LNCAP (cell line): ENCODE measurements around the gene ZMYM2.

ENCODE experiments used
- TF ChIP-seq, protein P1 (sequence below): fragments of 450-650 bp; IDR thresholded peaks from 2 replicates; pipeline ENCODE4 v1.5.1; 2017; ENCODE audit warnings: mild to moderate bottlenecking

ZMYM2 gene

DNA sequence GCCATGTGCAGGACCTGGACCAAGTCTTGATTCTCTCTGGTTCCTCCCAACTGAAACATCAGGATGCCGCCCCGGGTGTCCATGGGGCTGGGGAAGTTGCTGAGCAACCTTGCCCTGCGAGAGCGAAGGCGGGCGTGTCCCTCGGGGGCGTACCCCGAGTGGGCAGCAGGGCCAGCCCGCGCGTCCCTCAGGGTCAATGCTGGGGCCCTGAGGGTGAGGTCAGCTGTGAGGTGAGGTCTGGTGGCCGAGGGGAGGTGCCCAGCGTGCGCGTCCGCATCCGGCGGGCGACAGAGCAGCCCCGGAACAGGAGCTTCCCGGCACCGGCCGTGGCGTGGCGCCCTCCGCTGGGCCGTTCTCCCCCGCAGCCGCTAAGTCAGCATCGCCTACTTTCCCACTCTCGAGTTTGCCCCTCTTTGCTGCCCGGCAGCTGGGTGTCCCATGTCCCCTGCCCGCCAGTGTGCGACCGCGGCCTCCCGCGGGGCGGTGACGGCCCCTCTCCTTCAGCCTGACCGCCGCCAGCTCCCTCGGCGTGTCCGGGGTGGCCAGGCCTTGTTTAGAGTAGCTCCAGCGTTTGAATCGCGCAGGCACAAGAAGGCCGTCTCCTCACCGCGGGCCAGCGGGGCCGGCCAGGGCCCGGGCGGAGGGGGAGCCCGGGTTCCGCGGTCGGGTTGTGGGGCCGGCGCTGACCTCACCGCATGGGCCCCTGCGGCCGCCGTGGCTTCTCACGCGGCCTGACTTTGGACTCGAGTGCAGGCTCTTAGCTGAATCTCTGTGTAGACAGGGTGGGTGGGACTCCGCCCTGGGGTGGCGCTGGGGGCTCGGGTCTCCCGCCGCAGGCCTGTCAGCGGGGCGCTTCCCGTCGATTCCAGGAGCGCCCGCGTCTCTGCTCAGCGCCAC is 169.3 kb downstream of the ZMYM2 start:
- TF ChIP-seq, protein P1, sequence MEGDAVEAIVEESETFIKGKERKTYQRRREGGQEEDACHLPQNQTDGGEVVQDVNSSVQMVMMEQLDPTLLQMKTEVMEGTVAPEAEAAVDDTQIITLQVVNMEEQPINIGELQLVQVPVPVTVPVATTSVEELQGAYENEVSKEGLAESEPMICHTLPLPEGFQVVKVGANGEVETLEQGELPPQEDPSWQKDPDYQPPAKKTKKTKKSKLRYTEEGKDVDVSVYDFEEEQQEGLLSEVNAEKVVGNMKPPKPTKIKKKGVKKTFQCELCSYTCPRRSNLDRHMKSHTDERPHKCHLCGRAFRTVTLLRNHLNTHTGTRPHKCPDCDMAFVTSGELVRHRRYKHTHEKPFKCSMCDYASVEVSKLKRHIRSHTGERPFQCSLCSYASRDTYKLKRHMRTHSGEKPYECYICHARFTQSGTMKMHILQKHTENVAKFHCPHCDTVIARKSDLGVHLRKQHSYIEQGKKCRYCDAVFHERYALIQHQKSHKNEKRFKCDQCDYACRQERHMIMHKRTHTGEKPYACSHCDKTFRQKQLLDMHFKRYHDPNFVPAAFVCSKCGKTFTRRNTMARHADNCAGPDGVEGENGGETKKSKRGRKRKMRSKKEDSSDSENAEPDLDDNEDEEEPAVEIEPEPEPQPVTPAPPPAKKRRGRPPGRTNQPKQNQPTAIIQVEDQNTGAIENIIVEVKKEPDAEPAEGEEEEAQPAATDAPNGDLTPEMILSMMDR: no peak

DNA sequence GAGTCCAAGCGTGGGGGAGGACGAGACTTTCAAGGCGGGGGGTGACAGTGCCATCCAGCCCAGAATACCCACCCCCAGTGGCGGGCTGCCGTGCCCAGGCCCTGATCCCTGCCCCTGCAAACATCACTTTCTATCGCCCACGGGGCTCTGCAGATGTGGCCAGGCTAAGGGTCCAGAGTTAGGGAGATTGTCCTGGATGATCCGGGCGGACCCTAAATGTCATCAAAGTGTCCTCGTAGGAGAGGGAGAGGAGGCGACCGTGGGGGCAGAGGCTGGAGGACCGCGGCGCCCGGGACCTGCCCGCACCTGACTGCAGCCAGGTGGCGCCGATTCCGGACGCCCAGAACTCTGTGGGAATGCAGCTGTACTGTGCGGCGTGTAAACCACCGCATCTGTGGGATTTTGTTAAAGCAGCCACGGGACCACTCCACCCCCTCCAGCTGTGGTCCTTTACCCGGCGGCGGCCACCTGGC is 170.0 kb downstream of the ZMYM2 start:
- TF ChIP-seq, protein P1: no peak

DNA sequence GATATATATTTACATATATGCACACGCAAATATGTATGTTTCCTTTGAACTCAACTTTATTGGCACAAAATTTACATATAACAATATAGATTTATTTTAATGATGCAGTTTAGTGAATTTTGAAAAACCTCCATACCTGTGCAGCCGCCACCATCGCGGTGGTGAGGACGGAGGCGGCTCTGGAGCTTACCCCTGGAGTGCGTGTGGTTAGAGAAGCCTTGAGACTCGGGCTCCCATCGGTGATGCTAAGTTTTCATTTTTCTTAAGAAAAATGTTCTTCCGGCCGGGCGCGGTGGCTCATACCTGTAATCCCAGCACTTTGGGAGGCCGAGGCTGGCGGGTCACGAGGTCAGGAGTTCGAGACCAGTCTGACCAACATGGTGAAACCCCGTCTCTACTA is 170.5 kb downstream of the ZMYM2 start:
- TF ChIP-seq, protein P1: no peak

DNA sequence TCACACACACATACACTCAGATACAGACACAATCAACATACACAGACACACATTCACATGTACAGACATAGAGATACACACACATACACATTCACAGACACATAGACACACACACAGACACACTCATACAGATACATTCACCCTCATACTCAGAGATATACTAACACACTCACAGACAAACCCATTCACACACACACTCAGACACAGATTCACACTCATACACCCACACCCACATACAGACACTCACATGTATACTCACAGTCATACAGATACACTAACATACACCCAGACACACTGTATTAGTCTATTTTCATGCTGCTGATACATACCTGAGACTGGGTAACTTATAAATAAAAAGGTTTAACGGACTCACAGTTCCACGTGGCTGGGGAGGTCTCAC is 171.5 kb downstream of the ZMYM2 start:
- TF ChIP-seq, protein P1: no peak

DNA sequence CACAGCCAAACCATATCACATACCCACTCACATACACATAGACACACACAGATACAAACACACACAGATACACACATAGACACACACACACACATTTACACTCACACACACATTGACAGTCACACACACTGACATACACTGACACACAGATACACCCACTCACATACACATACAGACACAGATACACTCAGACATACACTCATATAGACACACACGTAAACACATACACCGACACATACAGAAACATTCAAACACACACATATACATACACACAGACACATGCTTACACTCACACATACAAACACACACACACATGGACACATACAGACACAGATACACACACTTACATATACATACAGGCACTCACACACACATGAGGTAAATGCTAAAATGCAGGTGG is 172.1 kb downstream of the ZMYM2 start:
- TF ChIP-seq, protein P1: no peak

DNA sequence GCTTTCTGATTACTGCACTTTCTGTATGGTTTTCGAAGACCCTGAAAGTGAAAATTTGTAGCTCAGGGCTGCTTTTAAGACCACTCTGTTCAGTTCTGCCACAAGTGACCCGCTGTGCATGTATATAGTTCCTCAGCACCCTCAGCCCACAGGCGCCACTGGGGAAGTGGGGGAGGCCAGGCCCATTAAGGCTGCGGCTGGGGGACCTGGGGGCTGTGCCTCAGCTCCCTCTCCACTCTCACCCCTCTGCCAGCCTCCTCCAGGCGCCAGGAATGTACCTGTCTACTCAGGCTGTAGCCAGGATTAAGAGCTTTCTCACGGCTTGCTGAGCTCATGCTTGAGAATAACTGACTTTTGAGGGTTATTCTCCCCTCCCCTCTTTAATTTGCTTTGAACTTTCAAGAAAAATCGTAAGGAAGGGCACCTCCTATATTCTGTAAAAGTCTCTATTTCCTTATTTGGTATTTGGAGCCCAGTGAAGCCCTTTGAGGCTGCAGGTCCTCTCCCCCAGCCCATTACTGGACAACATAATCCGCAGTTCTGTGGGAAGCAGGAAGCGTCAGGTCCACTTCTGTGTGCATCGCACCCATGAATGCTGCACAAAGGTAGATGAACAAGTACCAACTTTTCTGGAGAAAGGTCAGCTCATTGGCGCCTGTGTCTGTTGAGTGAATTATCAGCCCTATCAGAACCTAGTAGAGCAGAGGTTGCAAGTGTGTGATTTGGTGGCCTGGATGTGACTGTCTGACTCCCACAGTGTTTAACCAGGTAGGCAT is 172.7 kb downstream of the ZMYM2 start:
- TF ChIP-seq, protein P1: no peak

DNA sequence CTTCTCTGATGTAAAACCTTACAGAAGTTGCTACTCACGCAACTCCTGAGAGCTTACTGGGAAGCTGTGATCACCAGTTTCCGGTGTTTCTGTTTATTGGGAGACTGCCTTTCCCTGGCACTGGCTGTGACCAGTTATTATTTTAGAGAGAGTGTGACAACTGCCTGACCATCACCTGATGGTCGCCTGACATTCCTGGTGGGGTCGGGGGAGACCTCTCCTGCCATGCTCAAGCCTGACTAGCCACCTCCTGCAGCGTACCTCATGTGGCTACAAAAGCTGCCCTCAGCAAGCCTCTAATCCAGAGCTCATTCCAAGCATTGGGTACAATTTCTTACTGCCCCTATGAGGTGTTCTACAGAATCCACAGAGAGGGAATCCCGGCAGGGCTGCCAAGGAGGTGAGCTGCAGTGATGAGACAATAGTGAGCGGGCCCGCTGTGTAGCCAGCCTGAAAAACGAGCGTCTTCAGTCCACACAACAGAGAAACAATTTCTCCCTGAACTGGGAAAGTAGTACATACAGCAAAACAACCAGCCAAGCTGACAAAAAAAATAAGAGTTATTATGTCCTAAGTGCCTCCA is 173.6 kb downstream of the ZMYM2 start:
- TF ChIP-seq, protein P1: no peak
